GM19328 (cell line): ENCODE data around the gene BARX2.

ENCODE experiments used
- ATAC-seq: cut with Tn5 transposase; IDR thresholded peaks from one replicate; pipeline ENCODE4 v1.9.1; 2021; ENCODE audit warnings: mild to moderate bottlenecking, moderate library complexity; ENCODE audit not compliant: unreplicated experiment

The BARX2 gene

DNA sequence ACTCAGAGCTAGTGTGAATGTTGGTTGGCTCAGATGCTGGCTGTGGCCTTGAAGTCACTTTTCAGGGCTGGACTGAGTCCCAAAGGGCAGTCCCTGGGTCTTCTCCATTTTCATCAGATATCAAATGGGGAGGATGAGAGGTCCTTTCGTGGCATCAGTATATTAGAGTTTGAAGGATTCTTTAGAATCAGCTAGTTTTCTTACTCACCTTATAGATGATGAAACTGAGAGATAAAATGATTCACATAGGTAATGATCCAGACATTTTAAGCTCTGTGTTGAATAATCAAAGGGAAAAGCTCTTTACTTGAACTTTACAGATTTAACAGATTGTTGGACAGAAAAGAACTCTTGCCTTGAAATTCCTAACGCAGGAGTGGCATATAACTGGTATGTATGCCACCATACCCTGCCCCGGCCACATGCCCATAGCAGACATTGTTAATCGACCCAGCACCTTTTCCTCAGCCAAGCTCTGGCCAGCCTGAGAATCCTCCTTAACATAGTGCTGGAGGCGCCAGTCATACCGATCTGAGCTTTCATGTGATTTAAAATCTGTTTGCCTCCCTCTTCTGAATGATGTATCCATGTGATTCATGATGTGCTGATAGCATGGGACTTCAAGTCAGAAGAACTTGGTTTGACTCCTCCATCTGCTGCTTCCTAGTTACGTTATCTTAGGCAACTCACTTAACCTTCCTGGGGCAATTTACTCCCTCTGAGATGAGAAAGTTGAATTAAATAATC is 60.0 kb downstream of the BARX2 start:
- no peak for ATAC-seq

DNA sequence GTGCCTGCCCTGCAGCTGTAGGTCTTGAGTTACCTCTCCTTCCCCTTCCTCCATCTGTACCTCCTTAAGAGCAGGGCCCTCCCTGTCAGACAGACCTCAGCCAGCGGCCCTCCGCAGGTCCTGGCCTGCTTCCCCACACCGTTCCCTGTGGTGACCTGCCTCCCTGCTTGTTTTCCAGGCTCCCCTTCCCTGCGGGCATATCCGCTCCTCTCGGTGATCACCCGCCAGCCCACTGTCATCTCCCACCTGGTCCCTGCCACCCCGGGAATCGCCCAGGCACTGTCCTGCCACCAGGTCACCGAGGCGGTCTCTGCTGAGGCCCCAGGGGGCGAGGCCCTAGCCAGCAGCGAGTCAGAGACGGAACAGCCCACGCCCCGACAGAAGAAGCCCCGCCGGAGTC is 60.9 kb downstream of the BARX2 start:
- ATAC-seq, result no peak

DNA sequence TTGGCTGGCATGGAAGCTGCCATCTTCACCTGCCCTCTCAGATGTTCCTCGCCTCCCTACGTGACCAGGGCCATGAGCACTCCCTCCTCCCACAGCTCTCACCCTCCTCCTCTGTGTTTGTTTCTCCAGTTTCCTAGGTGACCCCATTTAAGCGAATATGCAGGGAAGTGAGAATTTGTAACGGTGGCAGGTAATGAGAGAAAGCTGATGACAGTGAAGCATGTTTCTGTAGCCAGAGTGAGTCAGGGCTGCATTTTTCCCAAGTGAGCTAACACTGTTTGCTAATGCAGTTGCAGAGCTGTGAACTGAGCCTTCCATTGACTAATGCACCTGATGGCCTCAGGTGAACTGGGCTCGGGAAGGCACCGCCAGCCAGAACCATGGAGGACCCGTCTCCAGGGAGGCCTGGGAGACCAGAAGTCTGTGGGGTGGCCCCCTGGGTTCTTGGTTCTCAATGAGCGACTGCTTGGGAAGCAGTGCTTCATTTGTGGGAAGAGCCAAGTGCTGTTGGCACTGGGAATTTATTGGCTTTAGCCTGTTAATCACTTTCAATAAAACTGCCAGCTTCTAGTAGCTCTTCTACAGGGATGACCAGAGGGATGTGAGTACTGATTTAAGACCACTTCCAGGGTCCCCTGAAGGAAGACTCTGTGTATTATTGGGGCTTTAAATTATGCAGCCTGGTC is 64.5 kb downstream of the BARX2 start:
- ATAC-seq, result no peak

DNA sequence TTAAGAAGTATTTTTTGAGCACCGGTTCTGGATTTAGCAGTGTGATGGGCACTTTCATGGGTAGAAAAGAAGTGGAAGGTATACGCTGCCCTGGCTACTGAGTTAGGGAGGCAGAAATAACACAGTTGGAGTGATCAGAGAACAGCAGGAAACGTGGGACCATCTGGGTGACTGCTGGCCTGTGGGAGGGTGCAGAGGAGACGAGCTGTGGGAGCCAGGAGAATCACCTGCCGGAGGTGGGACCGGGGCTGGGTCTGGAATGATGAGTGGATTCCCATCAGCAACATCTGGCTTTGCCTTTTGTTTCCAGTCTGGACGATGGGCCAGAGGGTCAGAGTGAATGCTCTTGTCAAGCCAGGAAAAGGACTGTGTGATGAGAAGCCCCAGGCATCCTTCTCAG is 66.5 kb downstream of the BARX2 start:
- no peak for ATAC-seq

DNA sequence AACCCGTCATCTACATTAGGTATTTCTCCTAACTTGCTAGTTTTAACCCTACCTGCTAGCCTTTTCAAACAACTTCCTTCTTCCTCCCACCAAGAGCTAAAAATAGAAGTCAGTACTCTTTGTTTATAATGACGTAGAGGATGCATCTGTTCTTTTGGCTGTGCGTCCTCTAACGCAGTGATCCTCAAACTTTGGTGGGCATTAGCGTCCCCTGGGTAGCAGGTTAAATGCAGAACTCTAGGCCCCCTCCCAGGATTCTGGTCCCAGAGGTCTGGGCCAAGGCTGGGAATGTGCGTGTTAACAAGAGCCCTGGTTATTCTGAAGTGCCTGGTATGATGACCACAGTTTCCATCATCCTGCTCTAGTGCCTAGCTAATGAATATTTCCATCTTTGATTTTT is 67.6 kb downstream of the BARX2 start:
- ATAC-seq, result no peak

DNA sequence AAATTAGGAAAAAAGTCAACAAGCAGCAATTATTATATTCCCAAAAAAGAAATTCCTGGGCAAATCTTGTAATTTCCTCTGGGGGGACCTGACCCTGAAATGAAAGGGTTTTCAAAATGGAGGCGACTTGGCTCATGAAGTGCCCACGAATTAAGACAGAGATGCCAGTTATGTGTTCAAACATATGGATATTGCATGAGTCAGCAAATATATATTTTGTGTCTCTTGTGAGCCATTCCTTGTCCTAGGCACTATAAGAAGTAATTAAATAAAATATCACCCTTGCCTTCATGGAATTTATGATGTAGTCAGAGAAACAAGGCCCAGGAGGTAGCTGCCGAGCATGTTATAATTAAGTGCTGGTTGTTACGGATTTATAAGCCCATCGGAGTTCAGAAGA is 68.6 kb downstream of the BARX2 start:
- ATAC-seq, result no peak

DNA sequence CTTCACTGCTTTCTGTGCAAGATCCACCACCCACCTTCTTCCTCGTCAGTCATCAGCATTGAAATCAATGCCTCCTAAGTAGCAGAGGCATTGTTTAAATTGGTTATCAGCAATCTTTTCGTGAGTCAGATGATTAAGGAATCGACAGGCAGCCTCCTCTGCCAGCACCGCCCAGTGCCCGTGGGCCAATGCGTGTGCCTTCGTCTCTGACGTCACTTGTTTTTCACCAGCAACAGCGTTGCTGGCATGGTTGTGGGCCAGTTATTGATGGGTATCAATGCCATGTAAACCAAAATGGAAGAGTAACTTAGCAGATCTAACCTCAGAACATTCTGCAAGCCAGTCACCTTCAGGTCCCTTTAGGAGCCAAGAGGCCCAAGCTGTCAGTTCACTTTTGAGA is 69.6 kb downstream of the BARX2 start:
- no peak for ATAC-seq

DNA sequence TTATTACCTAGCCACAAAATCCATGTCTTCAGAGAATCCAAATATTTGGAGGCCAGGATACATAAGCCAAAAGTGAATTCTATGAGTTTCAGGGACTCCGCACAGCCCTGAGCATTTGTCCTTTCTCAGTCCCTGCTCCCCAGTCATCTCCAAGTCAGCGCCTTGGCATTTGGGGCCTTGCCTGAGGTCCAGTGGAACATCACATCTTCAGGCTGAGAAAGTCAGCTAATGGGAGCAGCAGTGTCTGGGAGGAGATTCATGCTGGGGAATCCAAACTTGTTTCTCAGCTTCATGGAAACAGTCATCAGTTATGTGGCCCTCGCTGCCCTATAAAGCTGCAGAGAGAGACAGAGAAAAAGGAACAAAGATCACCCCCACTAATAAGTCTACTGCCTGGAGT is 70.9 kb downstream of the BARX2 start:
- no peak for ATAC-seq

DNA sequence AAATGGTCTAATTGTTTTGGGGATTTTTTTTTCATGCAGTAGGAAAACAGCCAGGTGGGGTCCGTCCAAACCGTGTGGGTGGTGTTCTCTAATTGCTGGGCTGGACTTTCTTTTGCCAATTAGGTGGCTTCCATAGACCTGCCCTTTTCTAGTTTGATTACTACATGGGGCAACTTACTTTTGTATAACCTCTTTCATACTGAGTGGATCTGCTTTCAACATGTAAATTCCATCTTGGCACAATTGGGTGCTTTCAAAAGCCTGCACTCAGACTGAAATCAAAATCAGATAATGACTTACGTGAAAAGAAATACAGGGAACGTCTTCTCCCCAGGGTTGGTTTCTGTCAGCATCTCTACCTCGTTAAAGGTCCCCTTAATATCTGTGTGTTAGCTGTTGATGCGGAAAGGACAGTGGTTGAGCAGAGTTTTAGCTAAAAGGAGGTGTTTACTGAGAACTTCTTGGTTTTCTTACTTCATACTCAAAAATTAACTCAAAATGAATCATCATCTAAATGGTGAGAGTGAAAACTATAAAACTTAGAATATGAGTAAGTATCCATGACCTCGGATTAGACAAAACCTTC is 72.1 kb downstream of the BARX2 start:
- ATAC-seq, result no peak

DNA sequence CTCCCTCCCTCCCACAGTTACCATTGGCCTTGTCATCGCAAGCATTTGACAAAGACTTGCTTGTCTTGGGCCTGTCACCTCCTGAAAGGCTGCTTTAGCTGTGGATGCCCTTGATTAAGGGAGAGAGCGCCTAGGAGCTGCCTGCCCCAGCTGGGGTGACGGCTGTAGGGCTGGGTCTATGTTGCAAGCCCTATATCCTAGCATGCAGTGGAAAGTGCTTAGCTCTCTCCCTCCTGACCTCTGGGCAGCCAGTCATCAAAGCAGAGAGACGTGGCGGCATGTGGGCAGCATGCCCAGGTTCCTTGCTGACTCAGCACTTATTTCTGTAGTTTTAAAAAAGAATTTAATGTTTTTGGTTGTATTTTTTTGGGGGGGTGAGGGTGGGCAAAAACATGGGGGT is 75.9 kb downstream of the BARX2 start:
- ATAC-seq, result no peak

DNA sequence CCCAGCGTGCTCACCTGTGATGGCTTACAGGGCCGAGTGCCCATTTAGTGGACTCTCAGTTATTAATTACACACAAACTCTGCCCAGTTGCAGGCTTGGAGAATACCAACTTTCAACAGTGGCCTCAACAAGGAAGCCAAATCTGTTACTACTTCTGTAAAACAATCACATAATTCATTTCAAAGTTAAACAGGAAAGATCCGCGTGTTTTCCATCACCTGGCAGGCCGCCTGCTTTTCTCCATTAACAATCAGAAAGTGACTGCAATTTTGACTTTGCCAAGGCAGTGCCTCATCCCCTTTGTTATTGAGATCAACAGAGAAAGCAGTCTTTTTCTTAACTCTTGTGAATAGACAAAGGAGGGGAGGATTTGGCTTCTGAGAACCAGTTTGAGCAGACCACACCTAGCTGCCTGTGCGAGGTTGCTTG is 77.7 kb downstream of the BARX2 start:
- no peak for ATAC-seq

DNA sequence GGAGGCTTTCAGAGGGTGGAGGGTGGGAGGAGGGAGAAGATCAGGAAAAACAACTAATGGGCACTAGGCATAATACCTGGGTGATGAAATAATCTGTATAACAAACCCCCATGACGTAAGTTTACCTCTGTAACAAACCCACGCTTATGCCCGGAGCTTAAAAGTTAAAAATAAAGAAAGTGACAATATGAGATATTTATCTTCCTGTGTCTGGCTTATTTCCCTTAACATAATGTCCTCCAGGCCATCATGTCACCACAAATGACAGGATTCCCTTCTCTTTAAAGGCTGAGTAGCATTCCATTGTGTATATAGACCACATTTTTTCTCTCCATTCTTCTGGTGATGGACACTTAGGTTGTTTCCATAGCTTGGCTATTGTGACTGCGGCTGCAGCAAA is 79.5 kb downstream of the BARX2 start:
- no peak for ATAC-seq

DNA sequence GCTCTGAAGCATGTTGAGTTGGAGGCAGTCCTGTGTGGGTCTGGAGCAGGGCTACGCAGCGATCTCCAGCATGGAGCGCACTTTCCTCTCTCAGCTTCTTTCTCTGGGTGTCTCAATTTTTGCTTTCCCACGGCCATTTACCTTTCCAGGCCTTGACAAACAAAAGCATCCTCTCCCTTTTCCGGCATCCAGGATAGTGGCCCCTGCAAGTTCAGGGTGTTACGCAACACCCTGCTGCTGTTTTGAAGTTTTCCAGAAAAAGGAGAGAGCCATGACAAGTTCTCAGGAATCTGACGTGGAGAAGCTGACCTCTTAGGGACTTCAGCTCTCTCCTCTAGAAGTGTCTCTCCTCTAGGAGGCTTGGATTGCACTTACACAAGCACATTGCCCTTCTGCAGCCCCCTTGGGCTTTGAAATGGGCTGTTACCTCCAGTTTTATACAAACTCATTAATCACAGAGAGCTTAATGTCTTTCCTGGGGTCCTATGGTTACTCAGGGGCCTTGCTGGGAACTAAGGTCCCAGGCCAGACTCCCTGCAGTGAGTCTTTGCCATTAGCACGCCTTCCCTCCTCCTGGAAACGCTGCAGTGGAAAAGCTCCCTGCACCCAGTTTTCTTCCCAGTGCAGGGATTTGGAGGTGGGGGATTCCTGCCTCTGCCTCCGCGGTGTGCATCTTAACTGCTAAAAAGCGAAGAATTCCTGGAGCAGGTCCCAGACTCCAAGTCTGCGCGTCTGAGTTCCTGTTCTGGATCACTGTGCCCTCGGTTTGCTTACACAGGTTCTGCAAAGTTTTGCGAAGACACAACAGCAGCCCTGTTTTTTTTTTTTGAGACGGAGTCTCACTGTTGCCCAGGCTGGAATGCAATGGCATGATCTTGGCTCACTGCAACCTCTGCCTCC is 80.4 kb downstream of the BARX2 start:
- ATAC-seq, result no peak

DNA sequence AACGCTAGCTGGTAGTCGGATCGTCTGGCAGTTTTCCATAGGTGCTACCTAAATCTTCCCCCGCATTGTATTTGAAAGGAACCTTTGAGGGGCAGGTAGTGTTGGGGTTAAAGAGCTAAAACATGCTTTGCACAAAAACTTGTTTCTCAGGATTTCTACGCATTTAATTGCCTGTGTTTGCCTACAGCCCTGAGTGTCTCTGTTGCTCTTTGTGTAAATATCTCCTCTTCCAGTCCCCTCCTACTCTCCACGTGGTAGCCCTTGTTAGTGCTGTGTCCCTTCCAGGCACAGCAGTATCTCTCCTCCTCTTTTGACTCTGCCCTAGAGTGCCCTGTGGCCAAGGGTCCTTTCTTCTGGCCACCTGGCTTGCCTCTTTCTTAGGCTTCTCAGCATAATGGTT is 81.7 kb downstream of the BARX2 start:
- ATAC-seq, result no peak

DNA sequence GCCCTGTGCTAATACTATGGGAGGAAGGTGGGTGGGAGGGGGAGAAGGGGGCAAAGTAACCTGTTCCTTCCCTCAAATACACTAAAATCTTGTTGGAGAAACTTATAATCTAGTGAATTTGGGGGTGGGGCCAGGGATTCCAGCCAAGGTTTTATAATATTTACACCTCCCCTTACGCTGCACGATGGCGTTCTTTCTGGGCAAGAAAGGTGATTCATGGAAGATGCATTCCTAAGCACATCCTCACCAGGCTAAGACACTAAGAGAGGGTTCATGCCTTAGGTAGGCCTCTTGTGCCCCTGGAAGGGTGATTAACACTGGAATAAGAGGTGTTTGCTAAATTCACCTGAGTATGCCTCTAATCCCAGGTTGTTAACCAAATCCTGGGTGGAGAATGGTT is 82.6 kb downstream of the BARX2 start:
- no peak for ATAC-seq

DNA sequence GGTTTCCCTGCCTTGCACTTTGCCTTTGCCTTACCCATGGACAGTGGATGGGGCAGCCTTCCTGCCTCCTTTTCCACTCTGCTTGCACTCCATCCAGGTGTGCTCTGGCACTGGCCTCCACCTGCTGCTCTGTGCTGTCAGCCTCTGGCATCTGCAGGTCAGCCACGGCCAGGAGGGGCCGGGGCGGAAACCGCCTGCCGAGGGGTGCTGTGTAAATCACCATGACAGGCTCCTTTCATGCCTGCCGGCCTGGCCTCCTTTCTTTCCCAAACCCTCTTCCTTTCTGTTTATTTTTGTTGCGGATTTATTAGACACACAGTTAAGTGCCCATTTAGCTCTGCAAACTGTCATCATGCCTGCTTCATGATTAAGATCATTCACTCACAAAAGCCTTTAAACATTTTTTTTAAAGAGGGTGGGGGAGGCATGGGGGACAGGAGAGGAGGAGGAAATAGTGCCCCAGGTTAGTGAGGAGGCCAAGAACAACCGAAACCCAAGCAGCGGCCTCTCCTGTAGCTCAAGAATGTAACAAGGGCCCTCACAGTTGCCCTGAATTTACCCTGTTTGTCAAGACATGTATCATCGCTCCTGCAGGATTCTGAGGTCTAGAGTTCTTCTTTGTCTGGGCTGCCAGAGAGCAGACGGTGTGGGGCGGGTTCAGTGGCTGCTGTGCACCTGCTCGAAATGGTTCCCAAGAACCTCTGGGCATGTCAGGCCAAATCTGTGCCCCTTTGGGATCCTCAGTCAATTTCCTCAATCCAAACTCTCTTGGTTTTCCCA is 83.3 kb downstream of the BARX2 start:
- ATAC-seq, result no peak

DNA sequence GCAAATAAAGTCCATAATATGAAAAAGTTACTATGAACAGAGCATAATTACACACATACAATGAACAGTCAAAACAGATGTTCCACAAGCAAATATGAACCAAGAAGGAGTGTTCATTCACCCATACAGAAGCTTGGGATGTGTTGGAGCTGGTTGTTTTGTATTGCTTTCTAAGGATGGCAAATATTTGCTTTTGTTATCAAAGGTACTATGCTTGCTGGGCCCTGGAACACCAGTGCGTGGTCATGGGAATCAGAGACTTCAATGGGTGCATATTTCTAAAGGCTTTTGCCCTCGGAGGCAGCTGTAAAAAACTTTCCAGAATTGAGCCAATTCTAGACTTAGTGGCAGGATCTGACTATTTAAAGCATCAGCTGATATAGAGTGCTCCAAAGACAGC is 85.1 kb downstream of the BARX2 start:
- no peak for ATAC-seq

DNA sequence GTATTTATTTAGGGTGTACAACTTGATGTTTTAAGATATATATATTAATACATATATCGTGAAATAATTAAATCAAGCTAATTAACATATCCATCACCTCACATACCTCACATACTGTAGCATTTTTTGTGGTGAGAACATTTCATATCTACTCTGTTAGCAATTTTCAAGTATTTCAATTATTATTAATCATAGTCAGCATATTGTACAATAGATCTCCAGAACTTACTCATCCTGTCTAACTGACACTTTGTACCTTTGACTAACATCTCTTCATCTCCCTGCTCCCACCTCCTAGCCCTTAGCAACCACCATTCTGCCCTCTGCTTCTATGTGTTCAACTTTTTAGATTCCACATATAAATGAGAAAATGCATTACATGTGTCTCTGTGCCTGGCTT is 108.4 kb downstream of the BARX2 start:
- ATAC-seq, result no peak

DNA sequence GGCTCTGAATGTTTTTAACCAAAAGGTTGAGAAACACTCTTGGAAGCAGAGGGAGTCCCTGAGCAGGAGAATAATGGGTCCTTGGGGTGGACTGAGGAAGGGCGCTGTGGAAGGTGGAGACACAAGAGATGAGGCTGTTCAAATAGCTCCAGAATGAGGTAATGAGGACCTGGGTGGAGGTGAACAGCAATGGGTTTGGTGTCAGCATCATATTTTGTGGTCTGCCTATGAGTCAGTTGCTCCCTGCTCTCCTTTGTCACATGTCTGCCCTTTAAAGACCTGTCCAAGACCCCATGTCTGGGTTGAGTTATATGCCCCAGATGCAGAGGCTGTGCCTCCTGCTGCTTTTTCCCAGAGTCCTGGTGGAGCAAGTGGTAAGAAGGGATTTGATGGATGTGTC is 113.6 kb downstream of the BARX2 start:
- no peak for ATAC-seq

DNA sequence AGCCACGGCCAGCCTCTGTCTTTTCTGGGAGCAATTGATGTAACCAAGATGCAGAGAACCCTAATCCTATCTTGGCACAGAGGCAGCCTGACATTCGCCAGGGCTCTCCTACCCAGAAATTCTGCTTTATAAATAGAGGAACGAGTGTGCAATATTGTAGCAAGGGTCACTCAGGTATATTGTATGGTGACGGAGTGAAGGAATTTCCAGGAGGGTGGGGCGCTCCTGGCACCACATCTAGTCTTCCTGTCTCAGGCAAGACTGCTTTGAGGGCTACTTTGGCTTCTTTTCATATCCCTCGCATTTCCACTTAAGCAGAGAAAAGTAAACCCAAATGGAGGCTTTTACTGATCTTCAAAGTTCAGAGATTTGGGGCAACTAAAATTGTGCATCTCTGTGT is 114.4 kb downstream of the BARX2 start:
- ATAC-seq, result no peak

DNA sequence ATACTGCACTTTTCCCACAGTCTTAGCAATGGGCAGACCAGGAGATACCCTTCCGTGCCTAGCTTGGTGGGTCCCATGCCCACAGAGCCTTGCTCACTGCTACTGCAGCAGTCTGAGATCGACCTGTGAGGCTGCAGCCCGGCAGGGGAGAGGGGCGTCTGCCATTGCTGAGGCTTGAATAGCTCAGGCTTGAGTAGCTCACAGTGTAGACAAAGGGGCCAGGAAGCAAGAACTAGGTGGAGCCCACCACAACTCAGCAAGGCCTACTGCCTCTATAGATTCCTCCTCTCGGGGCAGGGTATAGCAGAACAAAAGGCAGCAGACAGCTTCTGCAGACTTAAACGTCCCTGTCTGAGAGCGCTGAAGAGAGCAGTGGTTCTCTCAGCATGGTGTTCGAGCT is 118.1 kb downstream of the BARX2 start:
- ATAC-seq, result no peak
